HG03159 (cell line): ENCODE data around the gene ZBTB7C.
A peak's percentile ranks its signal among the peaks of the same experiment; 100 is the strongest.

Source experiments
- ATAC-seq: cut with Tn5 transposase; IDR thresholded peaks from one replicate; pipeline ENCODE4 v1.9.1; 2021; ENCODE audit warnings: mild to moderate bottlenecking, moderate library complexity; ENCODE audit not compliant: unreplicated experiment

The ZBTB7C gene

DNA sequence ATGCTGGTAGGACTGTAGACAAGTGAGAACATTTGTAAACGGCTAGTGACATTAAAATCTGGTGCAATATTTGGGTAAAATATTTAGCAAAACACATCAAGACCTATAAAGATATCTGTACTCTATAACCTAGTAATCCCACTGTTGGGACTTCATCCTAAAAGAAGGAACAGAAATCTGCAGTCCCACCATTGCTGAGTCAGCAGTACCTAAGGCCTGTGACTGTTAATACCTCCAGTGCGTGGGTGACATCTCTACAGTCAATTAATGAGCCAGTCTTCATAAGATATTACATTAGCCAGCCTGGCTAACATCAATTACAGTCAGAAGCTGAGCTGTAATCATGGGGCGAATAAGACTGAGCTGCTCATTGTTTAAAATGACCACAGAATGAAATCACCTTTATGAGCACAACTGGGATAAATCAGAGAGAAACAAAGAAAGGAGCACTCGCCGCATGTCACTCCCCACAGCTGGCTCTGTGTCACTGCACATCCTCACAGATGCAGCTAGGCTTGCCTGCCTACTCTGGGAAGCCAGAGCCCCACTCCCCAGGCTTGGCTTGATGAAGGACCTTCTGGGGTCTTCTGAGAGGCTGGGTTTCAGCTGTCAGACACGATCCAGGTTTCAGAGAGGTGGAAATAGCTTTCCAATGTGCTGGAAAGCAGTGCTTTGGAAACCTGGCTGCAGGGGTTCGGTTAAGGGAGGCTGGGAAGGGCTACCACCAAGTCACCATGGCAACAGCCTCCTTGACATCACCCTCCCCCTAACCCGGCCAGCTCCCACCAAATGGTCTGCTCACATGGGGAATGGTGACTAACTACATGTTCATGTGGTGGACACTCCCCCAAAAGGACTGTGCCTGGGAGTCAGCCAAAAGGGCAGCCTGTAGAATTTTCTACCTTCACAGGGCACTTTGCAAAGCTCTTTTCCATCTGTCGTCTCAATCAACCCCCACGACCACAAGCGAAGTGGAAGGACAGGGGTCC lies 145.0 kb downstream of the ZBTB7C start:
- ATAC-seq = no peak

DNA sequence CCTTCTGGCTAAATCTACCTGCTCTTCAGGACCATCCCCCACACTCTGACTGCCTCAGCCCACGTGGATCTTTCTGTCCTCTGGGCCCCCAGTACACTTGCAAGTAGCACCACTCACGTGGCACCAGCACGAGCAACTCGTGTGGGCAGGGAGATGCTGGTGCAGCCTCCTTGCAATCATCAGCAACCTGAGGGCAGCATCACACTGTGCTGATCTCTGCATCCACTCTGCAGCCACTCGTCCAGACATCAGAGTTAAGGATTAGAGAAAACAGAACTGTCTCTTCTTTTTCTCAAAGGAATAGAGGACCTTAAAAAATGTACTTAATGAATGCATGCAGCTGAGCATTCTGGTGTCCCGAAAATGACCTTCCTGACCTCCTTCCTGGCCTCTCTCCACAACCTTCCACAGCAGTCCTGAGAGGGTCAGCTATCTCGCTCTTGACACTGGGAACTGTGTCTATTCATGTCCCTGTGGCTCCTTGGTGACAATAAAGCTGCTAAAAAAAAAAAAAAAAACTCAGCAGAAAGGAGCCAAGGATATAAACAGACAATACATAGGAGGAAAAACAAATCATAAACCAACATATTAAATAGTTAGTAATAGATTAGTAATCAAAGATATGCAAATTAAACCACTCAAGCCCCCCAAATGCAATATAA lies 145.9 kb downstream of the ZBTB7C start:
- no peak for ATAC-seq

DNA sequence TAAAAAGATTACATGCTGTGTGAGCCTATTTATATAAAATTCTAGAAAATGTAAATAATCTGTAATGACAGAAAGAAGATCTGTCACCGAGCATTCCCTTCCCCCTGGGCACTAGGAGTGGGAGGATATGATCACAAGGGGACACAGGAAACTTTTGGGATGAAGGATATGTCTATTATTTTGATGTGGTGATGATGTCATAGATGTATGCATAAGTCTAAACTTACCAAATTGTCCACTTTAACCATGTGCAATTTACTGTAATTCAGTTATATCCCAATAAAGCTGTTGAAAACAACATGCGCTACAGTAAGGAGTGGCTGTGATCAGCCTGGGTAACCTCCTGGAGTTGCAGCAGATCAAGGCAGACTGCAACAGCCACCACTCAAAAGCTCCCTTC lies 148.9 kb downstream of the ZBTB7C start:
- no peak for ATAC-seq

DNA sequence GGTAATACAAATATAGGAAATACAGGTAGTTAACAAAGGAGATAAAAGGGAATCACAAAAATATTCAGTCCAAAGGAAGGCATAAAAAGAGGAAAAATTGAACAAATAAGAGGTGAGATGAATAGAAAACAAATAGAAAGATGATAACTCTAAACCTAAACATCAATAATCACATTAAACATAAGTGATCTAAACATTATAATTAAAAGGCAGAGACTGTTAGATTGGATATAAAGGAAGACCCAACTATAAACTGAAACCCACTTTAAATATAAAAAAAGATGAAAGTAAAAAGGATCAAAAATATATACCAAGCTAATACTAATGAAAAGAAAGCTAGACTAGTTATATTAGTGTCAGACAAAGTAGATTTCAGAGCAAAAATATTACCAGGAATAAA lies 152.3 kb downstream of the ZBTB7C start:
- ATAC-seq = no peak

DNA sequence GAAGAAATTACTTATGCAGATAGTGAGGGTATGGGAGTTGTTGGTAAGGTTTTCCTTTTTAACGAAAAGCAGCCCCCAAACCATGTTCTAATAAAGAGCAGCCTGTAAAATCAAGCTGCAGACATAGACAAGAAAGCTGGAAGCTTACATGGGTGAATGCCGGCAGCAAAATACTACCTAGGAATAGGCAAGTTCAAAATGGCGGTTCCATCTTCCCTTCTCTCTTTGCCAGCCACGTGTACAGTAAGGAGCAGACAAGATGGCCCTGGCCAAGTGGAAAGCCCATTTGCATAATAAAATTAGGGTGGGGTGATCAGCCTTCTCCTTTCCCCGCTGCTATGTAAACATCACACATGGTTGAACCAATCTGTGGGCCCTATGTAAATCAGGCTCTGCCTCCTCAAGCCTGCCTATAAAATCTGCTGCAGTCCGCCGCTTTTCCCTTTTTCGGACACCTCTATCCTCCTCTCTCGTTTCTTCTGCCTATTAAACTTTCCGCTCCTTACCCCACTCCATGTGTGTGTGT lies 155.0 kb downstream of the ZBTB7C start:
- no peak for ATAC-seq

DNA sequence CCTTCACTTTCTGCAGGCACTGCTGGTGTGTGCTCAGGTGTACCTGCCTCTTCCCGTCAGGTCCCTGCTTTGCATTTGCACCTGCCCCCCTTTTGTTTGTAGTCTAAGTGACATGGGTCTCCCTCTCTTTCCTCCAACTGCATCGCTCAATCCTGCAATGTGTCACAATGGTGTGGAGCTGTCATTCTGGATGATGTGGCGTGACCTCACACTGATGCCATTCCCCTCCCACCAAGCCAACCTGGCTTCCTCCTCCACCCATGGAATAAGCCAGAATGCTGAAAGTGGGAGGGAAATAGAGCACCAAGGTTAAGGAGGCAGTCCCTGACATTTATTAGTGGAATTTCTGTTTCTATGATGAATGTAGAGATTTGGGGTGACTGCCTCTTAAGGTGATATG lies 156.7 kb downstream of the ZBTB7C start:
- ATAC-seq = no peak

DNA sequence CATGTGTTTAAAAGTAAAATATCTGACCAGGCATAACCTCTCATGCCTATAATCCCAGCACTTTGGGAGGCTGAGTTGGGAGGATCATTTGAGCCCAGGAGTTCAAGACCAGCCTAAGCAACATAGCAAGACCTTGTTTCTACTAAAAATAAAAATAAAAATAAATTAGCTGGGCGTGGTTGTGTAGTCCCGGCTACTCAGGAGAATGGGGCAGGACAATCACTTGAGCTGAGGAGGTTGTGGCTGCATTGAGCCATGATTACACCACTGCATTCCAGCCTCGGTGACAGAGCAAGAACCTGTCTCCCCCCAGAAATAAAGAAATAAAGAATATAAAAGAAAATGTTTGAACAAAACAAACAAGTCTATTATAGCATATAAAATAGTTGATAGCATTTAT lies 158.3 kb downstream of the ZBTB7C start:
- ATAC-seq = no peak

DNA sequence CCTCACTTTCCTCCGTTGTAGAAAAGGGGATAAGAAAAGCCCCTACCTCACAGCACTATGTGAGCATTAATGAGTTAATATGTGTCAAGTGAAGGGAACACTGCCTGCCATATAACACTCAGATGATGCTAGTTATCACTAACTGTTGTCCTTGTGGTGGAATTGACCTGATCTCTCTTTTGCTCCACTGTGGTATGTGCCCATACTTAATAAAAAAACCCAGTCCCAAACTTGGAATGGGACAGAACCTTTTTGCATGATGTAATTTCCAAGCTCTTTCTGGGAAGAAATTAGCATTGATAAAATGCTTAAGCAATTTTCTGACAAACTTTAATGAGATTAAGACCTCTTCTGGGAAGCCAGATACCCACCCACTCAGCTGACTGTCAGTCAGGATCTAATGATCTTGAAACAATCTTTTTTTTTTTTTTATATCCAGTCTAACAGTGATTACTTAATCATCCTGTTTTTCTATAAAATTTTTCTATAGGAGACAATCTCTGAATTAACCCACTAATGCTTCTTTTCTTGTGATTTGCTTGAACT lies 158.7 kb downstream of the ZBTB7C start:
- ATAC-seq = no peak

DNA sequence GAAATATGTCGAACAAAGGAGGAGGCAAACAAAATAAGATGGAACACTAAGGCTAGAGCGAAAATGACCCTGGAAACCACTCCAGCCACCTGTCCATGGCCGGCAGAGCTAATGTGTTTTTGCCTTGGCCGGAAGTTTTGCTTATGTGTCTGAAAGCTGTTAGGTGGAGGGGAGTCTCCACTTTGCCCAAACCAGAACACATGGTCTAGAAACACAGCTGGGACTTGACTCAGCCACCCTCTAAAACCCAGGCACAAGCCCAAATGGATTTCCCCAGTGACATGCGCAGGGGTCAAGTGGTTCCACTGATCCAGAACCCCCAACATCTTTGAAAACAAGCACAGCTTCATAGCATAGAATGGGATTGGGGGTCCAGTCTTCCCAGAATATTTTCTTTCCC lies 159.3 kb downstream of the ZBTB7C start:
- ATAC-seq = no peak

DNA sequence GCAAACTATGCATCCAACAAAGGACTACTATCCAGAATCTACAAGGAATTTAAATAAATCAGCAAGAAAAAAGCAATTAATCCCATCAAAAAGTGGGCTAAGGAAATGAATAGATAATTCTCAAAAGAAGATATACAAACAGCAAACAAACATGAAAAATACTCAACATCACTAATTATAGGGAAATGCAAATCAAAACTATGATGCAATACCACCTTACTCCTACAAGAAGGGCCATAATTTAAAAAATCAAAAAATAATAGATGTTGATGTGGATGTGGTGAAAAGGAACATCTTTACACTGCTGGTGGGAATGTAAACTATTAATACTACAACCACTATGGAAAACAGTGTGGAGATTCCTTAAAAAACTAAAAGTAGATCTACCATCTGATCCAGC lies 164.7 kb downstream of the ZBTB7C start:
- no peak for ATAC-seq

DNA sequence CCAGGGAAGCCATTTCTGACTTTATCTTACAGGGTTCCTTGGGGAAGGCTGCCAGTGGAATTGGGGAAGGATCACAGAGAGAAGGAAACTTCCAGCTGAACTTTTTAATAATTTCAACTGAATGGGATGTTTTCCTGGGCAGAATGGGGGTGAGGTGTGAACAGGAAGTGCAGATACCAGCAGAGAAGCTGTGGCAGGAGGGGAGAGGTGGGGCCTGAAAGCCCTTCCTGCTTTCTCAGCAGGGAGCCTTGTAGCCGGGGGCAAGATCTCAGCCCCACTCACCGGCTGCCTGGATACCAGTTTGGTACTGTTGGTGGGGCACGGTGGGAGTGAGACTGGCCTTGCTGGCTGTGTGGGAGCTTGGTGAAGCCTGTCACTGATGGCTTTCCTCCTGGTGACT lies 170.5 kb downstream of the ZBTB7C start:
- no peak for ATAC-seq

DNA sequence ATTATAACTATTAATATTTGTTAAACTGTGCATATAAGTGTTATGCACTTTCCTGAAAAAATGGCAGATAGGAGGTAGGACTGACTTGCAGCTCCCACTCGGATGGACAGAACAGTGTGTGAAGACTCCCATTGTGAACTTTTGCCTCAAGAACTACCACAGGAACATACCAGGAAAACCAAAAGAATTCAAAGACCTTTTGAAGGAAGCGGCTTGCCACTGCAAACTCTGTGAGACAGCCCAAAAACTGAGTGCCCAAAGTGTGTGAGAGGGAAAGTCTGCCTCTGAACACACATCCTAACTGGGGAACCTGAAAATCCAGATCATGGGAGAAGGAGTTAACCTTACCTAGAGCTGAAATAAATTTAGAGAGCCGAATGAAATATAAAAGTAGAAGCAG lies 171.0 kb downstream of the ZBTB7C start:
- no peak for ATAC-seq

DNA sequence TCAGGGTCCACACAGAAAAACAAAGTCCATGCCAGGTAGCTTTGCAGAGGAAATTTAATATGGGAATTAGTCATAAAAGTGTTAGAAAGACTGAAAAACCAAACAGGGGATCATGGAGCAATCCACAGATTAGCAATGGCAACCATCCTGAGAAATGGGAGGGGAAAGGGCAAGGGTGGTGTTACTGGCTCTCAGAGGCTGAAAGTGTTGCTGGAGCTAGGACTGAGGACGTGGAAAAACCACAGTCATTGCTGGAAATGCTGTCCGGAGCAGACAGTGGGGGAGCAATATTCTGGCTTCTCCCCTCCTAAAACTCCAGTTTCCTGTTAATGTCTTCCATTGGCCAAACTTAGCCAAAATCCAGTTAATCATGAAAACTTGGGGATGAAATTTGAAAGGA lies 172.4 kb downstream of the ZBTB7C start:
- ATAC-seq = no peak

DNA sequence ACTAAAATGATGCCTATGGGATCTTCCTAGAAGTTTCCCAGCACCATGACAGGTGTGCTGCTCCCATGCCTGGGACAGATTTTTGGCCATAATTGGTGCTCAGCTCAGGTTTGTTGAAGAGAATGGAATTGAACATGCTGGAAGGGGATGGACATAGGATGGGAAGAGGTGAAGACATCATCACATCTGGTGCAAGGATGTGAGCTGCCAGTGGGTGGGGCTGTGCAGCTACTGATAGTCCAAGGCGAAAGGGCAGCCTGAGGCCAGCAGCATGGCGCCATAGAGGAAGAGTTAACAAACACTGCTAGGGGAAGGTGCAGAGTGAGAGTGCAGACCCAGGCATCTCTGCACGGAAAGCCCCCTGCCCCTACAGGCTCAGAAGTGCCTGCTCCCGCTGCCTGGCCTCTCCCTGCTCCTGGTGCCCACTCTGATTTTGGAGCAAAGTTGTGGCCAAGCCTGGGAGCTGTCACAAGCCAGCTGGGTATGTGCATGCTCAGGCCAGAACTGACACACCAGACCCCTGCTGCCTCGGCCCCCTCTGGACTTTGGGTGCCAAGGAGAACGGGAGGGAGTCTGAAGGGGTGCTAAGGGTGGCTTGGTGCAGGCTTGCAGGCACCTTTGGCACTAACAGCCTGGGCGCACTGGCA lies 178.6 kb downstream of the ZBTB7C start:
- ATAC-seq = no peak

DNA sequence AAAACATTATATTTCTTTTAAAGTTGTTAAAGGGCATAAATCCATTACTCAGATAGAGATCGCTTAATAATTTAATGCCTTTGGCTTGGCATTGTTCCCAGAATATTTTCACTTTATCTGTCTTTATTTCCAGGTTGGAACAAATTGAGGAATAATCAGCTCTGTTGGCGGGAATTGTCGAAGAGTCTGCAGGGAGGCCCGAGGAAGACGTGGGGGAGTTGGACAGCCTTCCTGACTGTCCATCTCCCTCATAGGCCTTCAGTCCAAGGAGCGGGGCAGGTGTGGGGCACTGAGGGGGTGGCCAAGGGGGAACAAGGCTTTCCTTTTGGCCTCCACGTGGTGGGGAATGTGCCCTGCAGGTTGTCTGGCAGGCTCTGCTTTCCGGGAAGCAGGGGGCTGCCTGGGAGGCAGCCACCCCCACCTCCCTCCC lies 179.6 kb downstream of the ZBTB7C start:
- ATAC-seq = no peak

DNA sequence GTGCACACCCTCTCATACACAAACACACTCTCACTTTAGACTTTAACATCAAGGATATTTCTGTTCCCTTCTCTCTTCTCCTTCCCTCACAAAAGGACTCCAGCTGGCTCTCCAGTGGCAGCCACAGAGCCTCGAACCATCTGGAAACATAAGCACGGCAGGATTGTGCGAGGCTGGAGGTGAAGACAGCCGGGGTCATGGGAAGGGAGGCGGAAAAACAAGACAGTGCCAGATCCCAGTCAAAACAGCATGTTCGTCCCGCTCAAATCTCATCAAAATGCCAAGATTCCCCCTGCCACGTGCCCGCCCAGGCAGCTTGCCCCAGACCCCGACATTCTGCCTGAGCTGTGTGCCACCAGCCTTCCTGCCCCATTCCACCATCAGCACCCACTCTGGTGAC lies 180.3 kb downstream of the ZBTB7C start:
- ATAC-seq = no peak

DNA sequence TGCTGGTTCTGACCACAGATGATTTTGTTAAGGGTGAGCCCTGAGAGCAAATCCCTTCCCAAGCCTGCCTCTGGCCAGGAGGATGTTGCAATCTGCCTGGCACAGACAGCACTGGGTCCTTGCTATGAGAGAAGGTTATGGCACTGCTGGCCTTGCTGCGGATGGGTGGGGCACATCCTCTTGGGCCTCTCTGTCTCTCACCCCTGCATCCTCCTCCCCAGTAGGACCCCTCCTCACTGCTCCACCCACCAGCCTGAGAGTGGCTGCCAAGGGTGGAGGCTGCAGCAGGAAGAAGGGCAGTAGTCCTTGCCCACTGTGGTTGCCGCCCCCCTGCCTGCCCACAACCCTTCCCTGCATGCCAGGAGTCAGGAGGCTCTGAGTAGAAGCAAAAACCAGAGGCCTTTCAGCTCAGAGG lies 180.9 kb downstream of the ZBTB7C start:
- ATAC-seq = no peak

DNA sequence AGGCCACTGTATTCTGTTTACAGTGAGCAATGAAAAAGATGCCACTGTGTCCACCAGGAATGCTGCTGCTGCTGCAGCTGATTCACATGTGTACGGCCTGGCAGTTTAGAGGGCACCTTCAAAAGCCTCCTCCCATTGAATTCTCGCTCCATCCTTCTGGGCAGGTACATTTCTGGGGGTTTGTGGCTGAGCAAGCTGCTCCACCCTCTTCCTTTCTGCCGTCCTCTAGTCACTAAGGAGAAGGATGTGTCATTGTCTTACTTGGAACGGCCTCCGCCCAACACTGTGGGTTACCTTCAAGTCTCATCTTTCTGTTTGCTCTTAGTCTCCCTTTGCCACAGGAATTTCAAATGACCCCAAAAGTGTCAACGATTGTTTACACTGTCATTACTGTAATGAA lies 182.0 kb downstream of the ZBTB7C start:
- no peak for ATAC-seq

DNA sequence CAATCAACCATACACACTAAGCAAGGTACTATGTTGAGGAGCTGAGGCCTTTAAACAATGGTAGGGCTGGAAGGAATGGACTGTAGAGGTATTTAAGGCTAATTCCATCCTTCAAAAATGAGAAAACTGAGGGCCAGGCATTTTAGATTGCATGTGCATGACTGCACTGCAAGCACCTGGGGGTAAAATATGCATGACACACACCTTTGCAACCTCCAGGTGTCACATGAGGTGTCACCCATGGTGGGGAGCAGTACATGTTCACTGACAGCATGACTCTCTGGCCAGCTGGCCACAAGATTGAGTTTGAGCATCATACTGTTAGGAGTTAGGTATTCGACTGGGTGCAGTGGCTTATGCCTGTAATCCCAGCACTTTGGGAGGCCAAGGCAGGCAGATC lies 182.8 kb downstream of the ZBTB7C start:
- ATAC-seq = no peak

DNA sequence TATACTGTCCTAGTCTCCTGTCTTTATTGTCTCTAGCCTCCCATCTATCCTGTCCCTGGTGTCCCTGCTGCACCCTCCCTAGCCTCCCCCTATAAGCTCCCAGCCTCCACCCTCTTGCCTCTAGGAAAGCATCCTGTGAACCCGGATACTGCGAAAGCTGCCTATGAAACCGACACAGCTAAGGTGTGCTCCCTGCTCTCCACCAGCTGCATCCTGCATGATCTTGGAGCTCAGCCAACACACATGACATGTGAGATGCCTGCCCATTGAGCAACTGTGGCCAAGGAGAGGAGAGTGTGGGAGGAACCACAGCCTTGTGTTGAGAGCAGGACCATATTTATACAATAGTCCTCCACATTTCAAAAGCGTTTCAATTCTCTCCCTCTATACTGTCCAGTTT lies 187.1 kb downstream of the ZBTB7C start:
- peak; percentile 76 for ATAC-seq

DNA sequence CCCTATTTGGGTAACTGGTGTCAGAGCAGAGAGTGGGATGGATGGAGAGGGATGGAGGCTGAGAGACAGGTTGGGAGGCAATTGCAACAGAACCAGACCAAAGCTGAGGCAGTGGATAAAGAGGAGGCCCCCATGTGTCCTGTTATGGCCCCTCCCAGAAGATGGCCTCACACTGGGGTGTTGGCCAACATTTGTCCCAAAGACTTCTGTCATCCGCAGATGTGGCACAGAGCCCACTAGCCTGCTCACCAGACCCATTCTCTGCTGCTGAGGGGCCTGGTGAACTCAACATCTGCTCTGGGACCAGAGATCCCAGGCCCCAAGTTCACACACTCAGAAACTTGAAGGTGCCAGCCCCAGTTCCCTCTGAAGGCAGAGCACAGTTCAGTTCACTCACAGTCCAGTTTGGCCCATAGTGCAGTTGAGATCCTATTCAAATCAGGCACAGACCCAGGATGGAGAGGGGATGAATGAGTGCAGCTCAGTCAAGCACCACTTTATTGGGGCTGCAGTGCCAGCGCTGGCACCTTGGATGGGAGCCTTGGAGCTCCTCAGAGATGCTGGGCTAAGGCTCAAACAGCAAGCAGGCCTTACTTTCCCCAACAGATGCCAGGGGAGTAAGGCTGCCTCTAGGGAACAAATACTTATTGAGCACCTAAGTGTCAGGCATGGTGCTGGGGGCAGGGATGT lies 189.2 kb downstream of the ZBTB7C start:
- no peak for ATAC-seq
